ENCODE results near the gene MIB1.
"Not testable (repeated sequence)": the region's sequence is repeated elsewhere in the genome, so short reads cannot be mapped to it uniquely, and the experiment has no call there.

The MIB1 gene

DNA sequence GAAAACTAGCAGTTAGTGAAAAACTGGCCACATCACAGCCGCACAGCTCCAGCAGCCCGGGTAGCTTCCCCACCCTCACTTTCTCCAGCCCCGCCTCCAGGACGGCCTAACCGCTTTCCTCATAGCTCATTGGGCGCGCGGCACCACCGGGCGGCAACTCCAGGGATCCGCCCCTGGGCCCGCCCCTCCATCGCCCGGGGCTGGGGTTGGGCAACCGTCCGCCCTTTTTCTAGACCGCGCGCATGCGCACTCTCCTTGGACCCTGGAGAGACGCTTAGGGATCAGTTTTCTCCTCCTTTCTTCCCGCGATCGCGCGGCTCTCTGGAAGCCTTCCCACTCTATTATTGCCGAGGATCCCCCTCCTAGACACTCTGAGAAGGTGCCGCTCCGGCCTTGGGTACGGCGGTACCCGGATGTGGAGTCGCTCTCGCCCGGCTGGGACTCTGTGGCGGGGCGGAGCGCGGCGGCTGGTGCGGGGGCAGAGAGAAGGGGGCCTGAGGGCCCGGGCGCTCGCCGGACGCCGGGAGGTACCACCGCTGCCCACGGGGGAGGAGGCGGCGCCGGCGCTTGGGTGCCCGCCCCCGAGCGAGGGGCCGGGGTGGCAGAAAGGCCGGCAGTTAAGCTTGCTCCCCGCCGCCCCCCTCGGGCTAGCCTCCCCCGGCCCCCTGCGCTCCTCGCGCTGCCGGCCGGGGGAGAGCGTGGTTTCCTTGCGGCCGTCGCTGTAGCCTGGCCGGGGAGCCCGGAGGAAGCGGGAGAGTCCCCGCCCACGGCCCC is at the start of gene MIB1:
MIB1 (plus strand) TSS at position 255 of the 774 bp plus-strand sequence. CDS start 792 bp downstream, outside the sequence.
- peak; percentile 99 for DNase-seq

DNA sequence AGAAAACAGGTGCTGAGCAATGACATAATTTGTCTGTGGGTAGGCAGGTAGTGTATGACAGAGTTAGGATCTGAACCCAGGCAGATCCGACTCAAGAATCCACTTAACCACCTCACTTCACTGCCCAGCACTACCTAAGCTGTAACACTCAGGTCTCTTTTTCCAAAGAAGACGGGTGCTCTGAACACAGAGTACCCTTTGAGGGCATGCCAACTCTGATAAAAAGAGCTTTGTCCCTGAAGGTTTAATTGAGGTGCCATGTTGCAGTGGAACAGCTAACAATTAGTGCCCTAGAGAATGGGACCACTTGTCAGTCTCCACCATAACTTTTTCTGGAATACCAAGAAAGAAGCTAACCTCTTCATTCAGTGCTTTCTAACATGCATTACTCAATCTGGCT is 47.3 kb upstream of the MIB1 start:
- DNase-seq = no peak

DNA sequence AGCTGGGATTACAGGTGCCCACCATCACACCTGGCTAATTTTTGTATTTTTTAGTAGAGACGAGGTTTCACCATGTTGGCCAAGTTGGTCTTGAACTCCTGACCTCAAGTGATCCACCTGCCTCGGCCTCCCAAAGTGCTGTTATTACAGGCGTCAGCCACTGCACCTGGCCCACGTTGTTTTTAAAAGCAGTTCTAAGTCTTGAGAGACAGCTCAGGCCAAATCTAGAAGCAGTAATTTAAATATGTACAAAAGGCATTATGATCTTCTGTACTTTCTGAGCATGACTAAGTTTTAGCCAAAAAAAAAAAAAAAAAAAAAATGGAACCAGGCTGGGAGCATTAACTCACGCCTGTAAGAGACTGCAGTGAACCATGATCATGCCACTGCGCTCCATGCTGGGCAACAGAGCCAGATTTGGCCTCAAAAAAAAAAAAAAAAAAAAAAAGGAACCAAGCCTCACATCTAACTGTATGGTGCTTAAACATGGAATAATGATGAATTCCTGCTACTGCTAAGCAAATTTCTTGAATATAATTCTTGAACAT is 40.0 kb upstream of the MIB1 start:
- no peak for DNase-seq

DNA sequence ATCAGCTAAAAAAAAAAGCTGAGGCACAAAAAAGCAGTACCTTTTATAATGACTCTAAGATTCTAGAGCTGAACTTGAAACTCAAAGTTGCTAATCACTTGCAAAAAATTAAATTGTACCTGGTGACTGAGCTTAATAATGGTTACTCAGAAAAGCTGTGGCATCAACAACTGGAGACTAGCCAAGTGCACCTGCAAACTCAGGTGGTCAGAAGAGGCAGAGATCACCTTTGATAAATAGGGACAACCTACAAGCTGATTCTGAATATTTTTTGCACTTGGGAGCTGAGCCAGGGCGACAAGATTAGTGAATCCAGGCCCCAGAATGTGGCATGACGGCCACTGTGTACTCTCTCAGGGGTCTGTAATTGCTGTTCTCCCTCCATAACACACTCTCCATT is 39.0 kb upstream of the MIB1 start:
- no peak for DNase-seq

DNA sequence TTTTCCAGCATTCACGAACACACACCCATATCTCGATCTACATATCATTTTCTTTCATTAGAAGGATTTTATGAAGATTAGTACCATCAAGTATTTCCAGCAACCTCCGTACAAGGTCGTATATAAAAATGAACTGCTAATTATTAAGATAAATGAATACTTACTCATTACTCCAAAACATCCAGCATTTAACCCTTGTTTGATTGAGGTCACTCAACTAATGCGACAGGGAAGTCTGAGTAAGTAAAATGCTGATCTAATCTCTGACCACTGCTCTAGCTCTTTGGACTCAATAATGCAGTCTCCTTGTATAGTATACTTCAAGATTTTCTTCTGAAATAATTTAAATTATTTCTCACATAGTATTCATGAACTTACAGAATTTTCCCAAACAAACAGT is 38.0 kb upstream of the MIB1 start:
- no peak for DNase-seq

DNA sequence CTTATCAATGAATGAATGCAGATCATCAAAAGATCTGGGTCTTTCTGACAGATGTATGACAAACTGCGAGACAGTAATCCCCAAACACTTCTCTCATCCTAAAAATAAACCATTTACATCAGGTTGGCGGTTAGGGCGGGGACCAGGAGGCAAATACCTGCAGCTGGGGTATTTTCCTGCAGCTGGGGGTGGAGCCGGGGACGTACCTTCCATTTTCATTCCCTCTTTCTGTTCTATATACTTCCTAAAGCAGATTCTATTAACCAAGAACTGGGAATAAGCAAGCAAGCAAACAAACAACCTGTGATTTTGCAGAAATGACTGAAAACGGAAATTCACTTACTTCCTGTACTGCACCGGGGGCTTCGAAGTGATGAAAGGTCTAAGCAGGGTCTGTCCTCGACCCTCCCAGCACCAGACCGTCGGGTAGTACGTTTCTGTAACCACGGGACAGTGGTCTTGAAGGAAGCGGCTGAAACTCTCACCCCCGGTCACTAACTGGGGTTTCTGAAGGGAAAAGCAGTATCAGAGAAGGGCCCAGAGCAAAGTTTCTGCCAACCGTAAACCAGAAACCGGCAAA is 37.3 kb upstream of the MIB1 start:
- peak; percentile 16 for DNase-seq

DNA sequence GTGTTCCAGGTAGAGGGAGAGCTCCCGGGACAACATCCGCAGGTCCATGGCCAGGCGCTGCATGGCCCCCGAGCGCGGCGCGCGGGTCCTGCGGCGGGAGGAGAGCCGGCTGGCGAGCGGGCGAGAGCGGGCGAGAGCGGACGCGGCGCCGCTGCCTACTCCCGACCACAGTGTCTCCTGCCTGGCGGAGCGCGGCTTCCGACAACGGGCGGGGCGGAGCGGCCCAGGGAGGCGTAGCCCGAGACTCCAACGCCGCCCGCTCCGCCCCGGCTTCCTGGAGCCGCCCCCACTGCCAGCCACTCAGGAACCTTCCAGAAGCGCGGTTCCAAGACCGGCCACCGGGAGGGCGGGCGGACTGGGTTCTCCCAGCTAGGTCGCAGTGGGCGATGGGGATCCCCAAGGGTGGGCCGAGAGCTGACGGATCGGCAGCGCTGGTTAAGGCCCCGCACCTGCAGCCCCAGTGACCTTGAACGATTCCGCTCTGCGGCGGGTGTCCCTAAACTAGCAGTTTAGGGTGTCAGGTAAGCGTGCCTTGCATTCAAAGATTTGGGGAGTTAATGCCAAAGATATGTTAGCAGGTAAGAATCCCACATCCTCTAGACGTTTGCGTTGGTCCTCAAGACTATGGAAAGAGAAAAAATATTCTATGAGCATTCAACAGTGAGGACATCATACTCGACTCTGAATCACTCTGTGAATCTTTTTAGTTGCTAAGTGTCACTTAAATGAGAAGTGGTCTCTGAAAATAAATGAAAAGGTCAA is 35.8 kb upstream of the MIB1 start, which contains the start of gene ABHD3:
ABHD3 (minus strand) TSS at position 172 of the 762 bp plus-strand sequence; CDS start at position 63, 109 bp downstream.
- DNase-seq = peak; percentile 92

DNA sequence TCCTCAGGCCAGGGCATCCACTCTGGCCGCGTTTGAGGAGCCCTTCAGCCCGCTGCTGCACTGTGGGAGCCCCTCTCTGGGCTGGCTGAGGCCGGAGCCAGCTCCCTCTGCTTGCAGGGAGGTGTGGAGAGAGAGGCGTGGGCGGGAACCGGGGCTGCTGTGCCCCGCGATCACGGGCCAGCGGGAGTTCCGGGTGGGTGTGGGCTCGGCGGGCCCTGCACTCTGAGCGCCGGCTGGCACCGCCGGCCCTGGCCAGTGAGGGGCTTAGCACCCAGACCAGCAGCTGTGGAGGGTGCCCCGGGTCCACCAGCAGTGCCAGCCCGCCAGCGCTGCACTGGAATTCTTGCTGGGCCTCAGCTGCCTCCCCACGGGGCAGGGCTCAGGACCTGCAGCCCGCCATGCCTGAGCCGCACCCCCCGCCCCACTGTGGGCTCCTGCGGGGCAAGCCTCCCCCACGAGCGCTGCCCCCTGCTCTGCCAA is 34.2 kb upstream of the MIB1 start:
- DNase-seq = no peak

DNA sequence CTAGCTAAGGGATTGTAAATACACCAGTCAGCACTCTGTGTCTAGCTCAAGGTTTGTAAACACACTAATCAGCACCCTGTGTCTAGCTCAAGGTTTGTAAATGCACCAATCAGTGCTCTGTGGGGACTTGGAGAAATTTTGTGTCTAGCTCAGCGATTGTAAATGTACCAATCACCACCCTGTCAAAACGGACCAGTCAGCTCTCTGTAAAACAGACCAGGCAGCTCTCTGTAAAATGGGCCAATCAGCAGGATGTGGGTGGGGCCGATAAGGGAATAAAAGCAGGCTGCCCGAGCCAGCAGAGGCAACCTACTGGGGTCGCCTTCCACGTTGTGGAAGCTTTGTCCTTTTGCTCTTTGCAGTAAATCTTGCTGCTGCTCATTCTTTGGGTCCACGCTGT is 33.5 kb upstream of the MIB1 start:
- DNase-seq = not testable (repeated sequence)

DNA sequence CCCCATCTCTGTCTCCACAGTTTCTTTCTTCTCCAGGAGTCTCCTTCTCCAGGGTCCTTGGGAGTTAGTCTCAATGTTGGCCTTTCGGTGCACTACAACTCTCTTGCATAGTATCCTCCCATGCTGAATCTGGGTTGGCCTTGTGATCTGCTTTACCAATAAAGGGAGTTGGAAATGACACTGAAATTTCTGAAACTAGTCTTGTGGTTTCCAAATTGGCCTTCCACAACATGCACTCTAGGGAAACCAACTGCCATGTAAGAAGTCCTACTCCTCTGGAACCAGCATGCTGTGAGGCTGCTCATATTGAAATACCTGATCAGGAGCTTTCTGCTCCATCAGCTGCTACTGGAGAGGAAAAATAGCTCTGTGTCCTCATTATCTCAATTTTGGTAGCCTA is 26.1 kb upstream of the MIB1 start:
- DNase-seq = no peak

DNA sequence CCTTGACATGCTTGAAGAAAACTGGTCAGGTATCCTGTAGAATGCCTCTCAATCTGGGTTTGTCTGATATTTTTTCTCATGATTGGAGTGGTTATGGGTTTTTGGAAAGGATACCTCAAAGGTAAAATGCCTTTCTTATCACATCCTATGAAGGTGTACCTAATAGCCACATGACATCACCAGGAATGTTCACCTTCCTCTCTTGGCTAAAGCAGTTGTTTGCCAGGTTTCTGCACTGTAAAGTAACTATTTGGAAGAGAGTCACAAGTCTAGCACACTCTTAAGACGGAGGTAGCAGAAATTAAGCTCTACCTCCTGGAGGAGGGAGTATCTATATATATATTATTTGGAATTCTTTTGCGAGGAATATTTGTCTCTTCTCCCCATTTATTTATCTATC is 17.9 kb upstream of the MIB1 start:
- DNase-seq = no peak

DNA sequence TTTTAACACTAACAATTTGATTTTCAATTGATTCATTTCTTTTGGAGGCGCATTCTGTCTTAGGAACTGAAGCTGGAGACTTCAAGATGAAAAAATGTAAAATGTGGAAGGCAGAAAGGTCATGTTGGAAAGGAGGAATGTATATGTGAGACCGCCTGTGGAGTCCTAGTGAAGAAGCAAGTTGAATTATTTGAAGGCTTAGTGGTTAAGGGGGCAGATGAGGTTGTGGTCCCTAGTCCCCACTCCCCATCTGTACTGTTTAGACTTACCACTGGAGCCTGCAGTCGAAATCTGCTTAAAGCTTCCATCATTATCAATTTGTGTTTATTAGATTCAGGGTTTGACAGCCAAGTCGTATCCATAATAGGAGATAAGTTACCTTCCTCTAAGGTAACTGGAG is 15.4 kb upstream of the MIB1 start:
- DNase-seq = no peak

DNA sequence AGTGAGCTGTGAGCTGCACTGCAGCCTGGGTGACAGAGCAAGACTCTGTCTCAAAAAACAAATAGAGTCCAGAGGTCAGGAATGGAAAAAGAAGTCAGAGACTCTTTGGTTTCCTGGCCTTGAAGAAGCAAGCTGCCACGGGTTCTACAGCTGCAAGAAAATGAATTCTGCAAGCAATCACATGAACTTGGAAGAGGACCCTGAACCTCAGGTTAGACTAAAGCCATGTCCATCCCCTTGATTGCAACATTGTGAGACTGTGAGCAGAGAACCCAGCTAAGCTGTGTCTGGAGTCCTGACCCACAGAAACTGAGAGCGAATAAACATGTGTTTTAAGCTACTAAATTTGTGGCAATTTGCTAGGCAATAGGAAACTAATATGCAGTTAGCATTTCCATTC is 12.9 kb upstream of the MIB1 start:
- no peak for DNase-seq

DNA sequence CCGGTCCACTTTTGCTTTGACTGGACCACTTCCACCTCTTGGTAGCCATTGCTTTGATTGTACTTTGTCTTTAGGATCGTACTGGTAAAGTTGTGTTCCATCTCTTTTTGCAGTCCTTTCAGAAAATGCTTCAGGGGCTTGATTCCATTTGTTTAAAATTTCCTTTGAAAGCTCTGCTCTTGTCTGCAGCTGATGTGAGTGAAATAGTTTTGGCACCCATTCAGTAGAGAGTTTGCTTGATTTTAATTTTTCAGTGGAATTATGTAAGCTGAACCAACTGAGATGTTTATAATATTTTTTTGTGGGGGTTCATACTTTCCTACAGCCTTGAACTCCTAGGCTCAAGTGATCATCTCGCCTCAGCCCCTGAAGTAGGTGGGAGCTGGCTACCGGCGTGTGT is 7.6 kb upstream of the MIB1 start:
- DNase-seq = no peak

DNA sequence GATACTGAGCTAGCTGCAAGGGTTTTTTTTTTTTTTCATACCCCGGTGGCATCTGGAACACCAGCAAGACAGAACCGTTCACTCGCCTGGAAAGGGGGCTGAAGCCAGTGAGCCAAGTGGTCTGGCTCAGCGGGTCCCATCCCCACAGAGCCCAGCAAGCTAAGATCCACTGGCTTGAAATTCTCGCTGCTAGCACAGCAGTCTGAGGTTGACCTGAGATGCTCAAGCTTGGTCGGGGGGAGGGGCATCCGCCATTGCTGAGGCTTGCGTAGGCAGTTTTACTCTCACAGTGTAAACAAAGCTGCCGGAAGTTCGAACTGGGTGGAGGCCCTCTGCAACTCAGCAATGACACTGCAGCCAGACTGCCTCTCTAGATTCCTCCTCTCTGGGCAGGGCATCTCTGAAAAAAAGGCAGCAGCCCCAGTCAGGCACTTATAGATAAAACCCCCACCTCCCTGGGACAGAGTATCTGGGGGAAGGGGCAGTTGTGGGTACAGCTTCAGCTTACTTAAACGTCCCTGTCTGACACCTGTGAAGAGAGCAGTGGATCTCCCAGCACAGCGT is 5.1 kb upstream of the MIB1 start:
- peak; percentile 16 for DNase-seq

DNA sequence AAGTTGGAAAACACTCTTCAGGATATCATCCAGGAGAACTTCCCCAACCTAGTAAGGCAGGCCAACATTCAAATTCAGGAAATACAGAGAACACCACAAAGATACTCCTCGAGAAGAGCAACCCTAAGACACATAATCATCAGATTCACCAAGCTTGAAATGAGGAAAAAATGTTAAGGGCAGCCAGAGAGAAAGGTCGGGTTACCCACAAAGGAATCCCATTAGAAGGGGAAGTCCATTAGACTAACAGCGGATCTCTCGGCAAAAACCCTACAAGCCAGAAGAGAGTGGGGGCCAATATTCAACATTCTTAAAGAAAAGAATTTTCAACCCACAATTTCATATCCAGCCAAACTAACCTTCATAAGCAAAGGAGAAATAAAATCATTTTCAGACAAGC is 3.7 kb upstream of the MIB1 start:
- not testable (repeated sequence) for DNase-seq

DNA sequence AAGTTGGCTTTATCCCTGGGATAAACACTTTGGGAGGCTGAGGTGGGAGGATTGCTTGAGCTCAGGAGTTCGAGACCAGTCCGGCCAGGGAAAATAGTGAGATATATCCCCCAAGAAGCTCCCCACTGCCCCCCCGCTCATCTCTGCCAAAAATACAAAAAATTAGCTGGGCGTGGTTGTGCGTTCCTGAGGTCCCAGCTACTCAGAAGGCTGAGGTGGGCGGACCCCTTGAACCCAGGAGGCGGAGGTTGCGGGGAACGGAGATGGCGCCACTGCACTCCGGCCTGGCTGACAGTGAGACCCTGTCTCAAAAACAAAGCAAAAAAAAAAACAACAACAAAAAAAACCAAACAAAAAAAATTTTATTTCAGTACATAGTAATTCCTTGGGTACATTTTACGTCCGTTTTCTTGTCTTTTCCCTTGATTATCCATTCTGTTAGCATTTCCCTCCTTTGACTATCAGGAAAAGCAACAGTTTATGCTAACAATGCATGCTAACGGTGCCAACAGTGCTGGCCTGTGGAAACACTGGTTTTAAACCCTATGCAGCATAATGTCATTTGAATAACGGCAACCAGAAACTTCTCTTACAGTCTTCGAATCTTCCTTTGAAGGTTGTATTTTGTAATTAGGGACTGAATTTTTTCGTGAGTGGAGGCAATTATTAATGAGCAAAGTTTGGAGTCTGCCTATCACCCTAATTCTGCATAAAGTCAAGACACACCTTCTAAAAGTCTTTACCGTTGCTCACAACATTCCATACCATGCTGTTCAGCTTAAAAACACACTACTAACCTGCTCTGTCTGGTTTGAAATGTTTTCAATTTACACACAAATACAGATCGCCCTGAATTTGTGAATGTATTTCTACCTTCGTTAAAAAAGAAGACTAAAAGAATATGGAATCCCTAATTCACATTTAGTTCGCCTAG is 721 bp upstream of the MIB1 start:
- DNase-seq = no peak

DNA sequence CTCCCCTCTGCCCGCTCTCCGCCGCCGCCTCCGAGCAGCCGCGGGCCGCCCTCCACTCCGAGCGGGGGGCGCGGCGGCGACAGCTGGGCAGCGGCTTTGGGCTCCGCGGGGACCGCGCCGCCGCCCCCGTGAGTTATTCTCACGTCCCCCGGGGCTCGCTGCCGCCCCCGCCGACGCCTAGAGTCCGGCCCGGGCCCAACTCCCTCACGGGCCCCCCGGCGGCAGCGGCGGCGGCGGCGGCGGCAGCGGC is 645 bp downstream of the MIB1 start:
- DNase-seq = no peak

DNA sequence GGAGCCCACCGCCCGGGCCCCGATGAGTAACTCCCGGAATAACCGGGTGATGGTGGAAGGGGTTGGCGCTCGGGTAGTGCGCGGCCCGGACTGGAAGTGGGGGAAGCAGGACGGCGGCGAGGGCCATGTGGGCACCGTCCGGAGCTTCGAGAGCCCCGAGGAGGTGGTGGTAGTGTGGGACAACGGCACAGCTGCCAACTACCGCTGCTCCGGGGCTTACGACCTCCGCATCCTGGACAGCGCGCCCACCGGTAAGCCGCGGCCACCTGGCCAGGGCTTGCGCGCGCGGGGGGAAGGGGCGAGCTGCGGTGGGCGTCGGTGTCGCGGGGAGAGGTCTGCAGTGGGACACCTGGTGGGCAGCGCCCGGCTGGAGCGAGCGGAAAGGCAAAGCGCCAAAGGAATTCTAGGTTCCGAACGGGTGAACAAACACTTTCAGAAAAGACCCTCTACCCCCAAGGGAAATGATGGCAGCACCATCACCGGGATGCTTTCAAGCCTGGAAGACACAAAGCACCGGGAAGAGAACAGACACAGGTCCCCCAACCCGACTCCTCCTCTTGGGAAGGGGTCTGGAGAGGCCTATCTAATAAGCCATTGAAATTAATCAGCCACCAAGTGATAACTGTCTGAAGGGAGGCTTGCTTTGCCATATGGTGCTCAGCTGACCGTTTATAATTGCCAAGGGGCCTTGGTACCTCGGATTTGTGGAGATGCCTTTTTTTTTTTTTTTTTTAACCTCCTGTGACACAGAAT is 1.1 kb downstream of the MIB1 start:
- DNase-seq = peak; percentile 41

DNA sequence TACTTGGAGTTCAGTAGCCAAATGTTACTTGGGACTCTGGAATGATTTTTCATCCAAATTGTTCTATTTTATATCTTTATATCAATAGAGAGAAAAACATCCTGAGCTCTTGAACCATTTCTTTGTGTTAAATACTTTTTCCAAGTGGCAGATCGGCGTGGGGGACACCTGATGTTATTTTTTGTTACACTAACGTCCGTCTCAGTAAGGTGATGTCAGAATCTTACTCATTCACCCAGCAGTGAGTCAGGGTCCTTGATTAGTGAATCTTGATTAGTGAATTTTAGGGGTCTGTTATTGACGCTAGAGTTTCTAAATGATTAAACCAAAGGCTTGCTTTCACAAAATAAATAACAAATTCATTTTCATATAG is 1.7 kb downstream of the MIB1 start:
- no peak for DNase-seq

DNA sequence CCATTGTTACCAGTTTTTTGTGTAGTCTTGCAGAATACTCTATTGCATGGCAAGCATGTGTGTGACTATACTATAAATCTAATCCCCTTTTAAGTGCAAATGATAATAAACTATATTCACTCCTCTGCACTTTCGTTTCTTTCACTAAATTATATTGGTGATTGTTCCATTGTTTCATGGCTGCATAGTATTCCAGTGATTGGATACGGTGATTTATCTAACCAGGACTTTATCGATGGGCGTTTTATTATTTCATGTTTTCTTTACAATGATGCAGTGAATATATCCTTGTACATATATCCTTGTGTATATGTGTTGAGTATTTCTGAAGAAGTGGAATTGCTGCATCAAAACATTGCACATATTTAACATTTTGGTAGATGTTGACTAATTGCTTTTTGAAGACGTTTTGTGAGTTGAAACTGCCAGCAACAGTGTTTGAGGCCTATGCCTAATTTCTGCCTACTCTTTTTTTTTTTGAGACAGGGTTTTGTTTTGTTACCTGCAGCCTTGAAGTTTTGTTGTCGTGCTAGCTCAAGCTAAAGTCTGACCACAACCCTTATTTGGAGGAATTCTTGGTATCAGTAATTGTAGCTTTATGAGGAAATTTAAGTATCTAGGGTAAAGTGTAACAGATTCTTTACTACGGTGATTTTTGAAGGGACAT is 2.7 kb downstream of the MIB1 start:
- no peak for DNase-seq

All from activated naive CD4-positive, alpha-beta T cell treated with anti-CD3 and anti-CD28 coated beads, Interleukin-2, amount 50 U/mL, for 16 hours (primary cell).